AG09319 (cell line): Measurements from ENCODE around the gene LMAN1.
A peak's percentile ranks its signal among the peaks of the same experiment; 100 is the strongest.

Experiments
- DNase-seq: peaks from one replicate; pipeline ENCODE4 v3.0.0-alpha.2; 2010; ENCODE audit warnings: low read depth; ENCODE audit errors: extremely low read depth
- TF ChIP-seq, protein P1 (sequence below): IDR thresholded peaks from 2 replicates; pipeline ENCODE4 v1.5.1; 2011; ENCODE audit warnings: low read depth, mild to moderate bottlenecking, inconsistent platforms, low read length, moderate library complexity

Gene LMAN1, protein sequence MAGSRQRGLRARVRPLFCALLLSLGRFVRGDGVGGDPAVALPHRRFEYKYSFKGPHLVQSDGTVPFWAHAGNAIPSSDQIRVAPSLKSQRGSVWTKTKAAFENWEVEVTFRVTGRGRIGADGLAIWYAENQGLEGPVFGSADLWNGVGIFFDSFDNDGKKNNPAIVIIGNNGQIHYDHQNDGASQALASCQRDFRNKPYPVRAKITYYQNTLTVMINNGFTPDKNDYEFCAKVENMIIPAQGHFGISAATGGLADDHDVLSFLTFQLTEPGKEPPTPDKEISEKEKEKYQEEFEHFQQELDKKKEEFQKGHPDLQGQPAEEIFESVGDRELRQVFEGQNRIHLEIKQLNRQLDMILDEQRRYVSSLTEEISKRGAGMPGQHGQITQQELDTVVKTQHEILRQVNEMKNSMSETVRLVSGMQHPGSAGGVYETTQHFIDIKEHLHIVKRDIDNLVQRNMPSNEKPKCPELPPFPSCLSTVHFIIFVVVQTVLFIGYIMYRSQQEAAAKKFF

DNA sequence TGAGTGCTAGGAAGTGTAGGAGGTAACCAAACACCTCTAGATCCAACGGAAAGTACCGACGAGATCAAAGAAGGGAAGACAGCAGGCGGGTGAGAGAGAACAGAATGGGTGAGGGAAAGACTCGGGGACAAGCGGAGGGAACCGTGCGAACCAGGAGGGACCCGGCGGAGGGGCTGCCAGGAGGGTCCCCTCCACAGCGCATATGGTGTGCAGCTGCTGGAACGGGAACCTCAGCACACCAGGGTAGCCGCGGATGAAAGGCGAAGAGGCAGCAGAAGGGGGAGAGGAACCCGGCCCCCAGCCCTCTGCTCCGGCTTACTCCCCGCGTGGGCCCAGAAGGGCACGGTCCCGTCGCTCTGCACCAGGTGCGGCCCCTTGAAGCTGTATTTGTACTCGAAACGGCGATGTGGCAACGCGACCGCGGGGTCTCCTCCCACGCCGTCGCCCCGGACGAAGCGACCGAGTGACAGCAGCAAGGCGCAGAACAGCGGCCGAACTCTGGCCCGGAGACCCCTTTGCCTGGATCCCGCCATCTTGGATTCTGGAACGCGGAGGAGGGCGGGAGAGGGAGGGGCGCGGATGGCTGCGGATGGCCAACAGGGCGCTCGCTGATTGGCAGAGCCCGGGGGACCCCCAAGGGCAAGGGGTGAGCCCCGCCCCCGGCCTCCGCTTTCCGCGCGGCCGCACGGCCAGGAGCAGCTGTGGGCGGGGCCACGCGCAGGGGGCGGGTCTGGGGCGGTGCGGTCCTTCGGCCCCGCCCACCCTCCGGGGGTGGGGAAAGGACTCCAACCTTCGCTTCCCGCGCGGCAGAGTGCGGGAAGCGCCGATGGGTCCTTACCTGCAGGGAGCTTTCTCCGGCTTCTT is at the start of gene LMAN1:
Gene LMAN1 (minus strand): TSS at position 554 of the 864 bp plus-strand sequence. CDS start 21 bp downstream, at position 533.
- TF ChIP-seq, protein P1, sequence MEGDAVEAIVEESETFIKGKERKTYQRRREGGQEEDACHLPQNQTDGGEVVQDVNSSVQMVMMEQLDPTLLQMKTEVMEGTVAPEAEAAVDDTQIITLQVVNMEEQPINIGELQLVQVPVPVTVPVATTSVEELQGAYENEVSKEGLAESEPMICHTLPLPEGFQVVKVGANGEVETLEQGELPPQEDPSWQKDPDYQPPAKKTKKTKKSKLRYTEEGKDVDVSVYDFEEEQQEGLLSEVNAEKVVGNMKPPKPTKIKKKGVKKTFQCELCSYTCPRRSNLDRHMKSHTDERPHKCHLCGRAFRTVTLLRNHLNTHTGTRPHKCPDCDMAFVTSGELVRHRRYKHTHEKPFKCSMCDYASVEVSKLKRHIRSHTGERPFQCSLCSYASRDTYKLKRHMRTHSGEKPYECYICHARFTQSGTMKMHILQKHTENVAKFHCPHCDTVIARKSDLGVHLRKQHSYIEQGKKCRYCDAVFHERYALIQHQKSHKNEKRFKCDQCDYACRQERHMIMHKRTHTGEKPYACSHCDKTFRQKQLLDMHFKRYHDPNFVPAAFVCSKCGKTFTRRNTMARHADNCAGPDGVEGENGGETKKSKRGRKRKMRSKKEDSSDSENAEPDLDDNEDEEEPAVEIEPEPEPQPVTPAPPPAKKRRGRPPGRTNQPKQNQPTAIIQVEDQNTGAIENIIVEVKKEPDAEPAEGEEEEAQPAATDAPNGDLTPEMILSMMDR = no peak
- DNase-seq = peak; percentile 90

DNA sequence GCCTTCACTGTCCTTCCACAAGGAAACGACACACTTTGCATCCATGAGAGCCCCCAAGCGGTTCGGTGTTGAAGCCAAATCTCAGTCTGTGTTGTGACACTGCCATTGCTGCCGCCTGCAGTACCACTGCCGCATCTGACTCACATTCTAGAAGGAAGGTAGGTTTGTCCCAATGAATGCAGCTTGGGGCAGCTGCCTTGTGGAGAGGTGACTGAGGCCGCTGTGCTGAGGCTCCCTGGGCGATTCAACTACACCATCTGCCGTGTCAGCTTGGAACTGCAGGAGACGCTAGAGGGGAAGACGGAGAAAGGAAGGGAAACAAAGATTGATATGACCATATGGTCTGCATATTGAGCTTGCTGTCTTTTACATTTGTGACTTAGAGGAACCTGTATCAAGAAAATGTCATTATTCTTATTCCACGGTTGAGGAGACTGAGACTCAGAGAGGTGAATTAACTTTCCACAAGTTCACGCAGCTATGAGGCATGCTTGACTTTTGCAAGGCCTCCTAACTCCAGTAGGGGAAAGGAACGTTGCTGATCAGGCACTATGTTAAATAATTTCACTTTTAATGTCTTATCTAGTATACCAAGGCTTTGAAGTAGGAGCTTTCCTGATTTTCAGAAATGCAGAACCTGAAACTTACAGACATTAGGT is 43.5 kb upstream of the LMAN1 start:
- DNase-seq = no peak
- TF ChIP-seq, protein P1 = no peak; the same call in none of the 2 replicates

DNA sequence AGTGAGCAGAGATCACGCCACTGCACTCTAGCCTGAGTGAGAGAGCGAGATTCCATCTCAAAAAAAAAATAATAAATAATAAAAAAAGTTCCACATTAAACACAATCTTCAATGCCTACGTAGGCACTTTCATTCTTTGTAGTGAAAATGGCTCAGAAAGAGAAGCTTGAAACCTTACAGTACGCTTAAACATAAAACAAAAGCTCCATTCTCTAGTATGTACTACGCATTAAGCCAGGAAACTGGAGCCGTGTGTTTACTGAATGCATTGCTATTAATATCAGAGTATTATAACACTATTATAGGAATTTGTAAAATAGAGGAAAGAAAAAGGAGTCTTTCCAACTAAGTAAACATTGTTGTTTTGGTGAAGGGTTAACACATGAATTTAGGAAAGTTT is 41.3 kb upstream of the LMAN1 start:
- no peak for DNase-seq
- TF ChIP-seq, protein P1 = no peak

DNA sequence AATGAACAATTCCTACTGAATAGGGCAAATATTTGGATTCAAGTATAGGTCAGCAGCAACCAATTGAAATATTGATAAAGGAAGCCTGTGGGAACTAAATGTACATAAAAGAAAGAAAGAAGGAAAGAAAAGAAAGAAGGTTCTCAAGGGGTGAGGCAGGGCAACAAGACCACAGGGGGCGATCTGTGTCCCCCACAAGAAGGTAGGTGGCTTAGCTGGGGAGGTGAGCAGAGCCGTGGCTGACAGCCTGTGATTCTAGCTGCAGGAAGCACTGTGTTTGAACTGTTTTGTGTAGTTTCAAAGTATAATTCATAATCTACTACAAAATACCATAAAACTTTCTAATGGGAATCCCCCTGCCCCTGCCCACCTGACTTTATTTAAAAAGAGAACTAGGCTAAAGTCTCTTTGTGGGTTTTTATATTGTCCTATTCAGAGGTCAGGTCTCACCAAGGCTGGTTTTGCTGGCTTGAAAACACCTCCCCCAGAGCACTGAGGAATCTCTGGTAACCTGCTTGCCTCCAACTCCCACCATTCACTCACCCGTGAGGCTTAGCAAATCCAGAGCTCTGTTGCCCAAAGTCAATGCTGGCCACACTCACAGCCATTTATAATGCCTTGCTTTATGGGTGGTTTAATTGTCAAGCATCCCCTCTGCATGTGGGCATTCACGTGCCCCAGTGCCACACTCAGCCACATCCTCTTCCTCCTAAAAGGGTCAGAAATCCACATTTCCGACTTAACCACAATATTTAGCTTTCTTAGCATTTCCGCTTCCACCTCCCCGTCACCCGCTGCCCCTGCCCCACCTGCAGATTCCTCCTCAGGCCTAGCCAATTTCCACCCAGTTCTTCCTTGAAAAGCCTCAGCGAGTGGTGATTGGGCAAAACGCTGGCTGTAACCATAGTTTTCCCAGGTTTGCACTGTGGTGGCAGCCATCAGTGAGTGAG is 36.4 kb upstream of the LMAN1 start:
- no peak for DNase-seq
- TF ChIP-seq, protein P1 = no peak

DNA sequence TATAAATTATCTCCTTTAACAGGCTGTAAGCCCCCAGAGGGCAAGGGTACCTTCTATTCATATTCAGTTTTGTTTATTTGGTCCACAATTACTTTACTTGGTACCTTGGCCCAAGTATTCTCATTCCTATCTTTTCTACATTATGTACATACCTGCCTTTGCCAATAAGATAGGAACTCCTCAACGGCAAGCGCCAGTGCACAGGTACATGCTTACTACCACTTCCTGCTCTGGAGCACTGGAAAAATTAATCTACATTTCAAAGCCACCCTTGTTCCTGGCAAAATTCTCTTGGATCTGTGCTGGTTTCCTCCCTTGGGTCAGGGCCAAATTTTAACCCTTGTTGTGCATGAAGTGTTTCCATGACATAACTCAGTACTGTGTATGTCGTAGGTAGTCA is 34.3 kb upstream of the LMAN1 start:
- TF ChIP-seq, protein P1 = no peak
- DNase-seq = no peak

DNA sequence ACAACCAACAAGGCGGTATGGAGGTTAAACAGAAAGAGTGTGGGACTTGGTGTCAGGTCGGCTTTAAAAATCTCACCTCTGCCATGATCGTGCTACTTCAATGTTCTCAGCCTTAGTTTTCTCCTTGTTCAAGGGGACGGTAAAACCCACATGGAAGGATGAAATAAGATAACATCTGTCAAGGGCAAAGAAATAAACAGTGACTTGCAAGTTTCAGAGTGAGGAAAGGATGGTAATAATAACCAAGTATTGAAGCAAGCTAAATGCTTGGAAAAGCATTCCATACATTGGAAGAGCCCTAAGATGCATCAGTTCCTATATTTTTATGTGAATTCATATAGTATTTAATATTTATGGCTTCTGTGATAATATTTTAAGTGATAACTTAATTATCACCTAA is 29.8 kb upstream of the LMAN1 start:
- DNase-seq = no peak
- TF ChIP-seq, protein P1 = no peak
